Left ventricle myocardium inferior (tissue), 1 donor: ENCODE measurements around the gene DDX25. TPM values are rescaled to one million over a fixed set of nuclear protein-coding genes. Genes with fewer than 3 reads are reported as not detected.
"Not testable (repeated sequence)": the region's sequence is repeated elsewhere in the genome, so short reads cannot be mapped to it uniquely, and the experiment has no call there.

Experiments used
- DNase-seq: peaks from one replicate; pipeline ENCODE4 v3.0.0-alpha.2; 2020
- H3K27ac ChIP-seq: fragments of 200-600 bp; replicated peaks from 2 replicates; pipeline ENCODE4 v1.8.0; 2021
- H3K27me3 ChIP-seq: fragments of 200-600 bp; 2 replicates; pipeline ENCODE4 v1.8.0; 2021; ENCODE audit warnings: low read depth
- H3K36me3 ChIP-seq: fragments of 200-600 bp; 2 replicates; pipeline ENCODE4 v1.8.0; 2021
- H3K4me1 ChIP-seq: fragments of 200-600 bp; 2 replicates; pipeline ENCODE4 v1.8.0; 2021
- H3K4me3 ChIP-seq: fragments of 200-600 bp; 2 replicates; pipeline ENCODE4 v1.8.0; 2021; ENCODE audit warnings: mild to moderate bottlenecking, moderate library complexity
- H3K9me3 ChIP-seq: fragments of 200-600 bp; replicated peaks from 2 replicates; pipeline ENCODE4 v1.8.0; 2021
- intact Hi-C: fragments of 100-400 bp; cut with micrococcal nuclease; formaldehyde crosslinking; loops from one replicate; pipeline ENCODE4 v1.11.0; 2022
- long read RNA-seq: library from polyadenylated mRNA; unstranded; transcript quantifications from one replicate; pipeline ENCODE4 v2.0.0, GENCODE V29; 2021
- total RNA-seq: library from RNA; stranded (reverse); fragmentation: NEBNext Ultra II Directional; extraction: Animal tissue kit (Norgen Biotek cat#: 25700); gene quantifications from one replicate; pipeline ENCODE4 v1.2.1, GENCODE V29; 2021
- TF ChIP-seq, protein P1 (sequence below): fragments of 200-600 bp; IDR thresholded peaks from 2 replicates; pipeline ENCODE4 v1.8.0; 2021; ENCODE audit warnings: antibody characterized with exemption, mild to moderate bottlenecking, borderline replicate concordance
- donor health status: DM: no; HTN: yes; CAD: no; lungs with severe emphysema.

The DDX25 gene
- total RNA-seq: 0.14 TPM
- long read RNA-seq: 0 reads

DNA sequence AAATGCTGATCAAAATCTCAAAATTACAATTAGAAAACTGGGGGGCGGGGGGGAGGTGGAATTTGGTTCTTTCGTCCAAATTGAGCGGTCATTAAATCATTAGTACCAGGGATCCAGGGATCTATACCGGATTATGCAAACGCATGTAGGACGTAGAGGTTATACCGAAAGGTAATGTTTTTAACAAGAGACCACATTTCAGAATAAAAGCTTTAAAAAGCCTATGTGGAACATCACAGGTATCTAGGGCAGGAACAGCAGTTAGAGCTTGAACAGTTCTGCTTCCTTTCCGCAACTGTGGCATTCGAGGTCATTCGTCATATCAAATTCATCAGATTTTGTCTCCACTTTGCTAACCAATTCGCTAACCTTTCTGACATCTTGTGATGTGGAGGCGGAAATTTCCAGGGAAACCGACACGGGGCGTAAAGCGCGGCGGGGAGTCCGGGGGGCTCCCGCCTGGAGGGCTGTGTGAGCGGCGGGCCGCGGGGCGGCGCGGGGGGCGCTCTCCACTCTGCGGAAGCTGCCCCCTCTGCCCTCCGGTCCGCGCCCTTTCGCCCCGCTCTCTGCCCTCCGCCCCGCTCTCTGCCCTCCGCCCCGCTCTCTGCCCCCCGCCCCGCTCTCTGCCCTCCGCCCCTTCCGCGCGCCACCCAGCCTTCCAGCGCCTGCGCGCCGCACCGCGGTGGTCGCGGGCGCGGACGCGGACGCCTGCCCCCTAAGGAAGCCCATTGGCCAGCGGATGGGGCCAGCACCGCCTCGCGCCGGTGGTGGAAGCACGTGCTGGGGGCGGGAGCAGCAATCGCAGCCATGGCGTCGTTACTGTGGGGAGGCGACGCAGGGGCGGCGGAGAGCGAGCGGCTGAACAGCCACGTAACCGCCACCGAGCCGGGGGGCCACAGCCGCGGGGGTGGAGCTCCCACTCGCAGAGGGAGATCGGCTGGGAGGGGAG is at the start of gene DDX25:
Gene DDX25, plus strand, starts transcription at position 798 of the 949 bp plus-strand sequence. Its CDS starts 10 bp downstream, at position 808.
- H3K27ac ChIP-seq: no peak within 1 kb of the TSS
- no peaks in the 10 kb centered on the region for H3K9me3 ChIP-seq
- intact Hi-C loops: no loop called here
- peaks cover 27% of the 10 kb centered on the region for H3K4me1 ChIP-seq
- peaks cover 15% of the 10 kb centered on the region for H3K36me3 ChIP-seq
- no peak for DNase-seq
- peak within 1 kb of the TSS; percentile 77 for H3K4me3 ChIP-seq
- TF ChIP-seq, protein P1, sequence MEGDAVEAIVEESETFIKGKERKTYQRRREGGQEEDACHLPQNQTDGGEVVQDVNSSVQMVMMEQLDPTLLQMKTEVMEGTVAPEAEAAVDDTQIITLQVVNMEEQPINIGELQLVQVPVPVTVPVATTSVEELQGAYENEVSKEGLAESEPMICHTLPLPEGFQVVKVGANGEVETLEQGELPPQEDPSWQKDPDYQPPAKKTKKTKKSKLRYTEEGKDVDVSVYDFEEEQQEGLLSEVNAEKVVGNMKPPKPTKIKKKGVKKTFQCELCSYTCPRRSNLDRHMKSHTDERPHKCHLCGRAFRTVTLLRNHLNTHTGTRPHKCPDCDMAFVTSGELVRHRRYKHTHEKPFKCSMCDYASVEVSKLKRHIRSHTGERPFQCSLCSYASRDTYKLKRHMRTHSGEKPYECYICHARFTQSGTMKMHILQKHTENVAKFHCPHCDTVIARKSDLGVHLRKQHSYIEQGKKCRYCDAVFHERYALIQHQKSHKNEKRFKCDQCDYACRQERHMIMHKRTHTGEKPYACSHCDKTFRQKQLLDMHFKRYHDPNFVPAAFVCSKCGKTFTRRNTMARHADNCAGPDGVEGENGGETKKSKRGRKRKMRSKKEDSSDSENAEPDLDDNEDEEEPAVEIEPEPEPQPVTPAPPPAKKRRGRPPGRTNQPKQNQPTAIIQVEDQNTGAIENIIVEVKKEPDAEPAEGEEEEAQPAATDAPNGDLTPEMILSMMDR: no peak
- H3K27me3 ChIP-seq: peaks cover 44% of the 10 kb centered on the region

DNA sequence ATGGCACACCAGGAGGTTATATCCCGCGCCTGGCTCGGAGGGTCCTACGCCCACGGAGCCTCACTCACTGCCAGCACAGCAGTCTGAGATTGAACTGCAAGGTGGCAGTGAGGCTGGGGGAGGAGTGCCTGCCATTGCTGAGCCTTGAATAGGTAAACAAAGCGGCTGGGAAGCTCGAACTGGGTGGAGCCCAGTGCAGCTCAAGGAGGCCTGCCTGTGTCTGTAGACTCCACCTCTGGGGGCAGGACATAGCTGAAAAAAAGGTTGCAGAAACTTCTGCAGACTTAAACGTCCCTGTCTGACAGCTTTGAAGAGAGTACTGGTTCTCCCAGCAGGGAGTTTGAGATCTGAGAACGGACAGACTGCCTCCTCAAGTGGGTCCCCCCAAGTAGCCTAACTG is 46.6 kb upstream of the DDX25 start:
- intact Hi-C loops, H3K4me1 ChIP-seq, H3K4me3 ChIP-seq, DNase-seq, H3K27ac ChIP-seq, H3K27me3 ChIP-seq, H3K36me3 ChIP-seq: not testable (repeated sequence)
- H3K9me3 ChIP-seq: peaks cover 14% of the 10 kb centered on the region

DNA sequence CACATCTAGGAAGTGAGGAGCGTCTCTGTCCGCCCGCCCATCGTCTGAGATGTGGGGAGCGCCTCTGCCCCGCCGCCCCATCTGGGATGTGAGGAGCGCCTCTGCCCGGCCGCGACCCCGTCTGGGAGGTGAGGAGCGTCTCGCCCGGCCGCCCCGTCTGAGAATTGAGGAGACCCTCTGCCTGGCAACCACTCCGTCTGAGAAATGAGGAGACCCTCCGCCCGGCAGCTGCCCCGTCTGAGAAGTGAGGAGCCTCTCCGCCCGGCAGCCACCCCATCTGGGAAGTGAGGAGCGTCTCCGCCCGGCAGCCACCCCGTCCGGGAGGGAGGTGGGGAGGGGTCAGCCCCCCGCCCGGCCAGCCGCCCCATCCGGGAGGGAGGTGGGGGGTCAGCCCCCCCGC is 41.5 kb upstream of the DDX25 start:
- H3K36me3 ChIP-seq, H3K4me1 ChIP-seq, intact Hi-C loops, H3K4me3 ChIP-seq, H3K27ac ChIP-seq, H3K27me3 ChIP-seq, DNase-seq: not testable (repeated sequence)
- H3K9me3 ChIP-seq: peaks cover 14% of the 10 kb centered on the region

DNA sequence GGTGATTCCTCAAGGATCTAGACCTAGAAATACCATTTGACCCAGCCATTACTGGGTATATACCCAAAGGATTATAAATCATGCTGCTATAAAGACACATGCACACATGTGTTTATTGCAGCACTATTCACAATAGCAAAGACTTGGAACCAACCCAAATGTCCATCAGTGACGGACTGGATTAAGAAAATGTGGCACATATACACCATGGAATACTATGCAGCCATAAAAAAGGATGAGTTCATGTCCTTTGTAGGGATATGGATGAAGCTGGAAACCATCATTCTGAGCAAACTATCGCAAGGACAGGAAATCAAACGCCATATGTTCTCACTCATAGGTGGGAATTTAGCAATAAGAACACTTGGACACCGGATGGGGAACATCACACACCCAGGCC is 39.0 kb upstream of the DDX25 start:
- H3K9me3 ChIP-seq, H3K36me3 ChIP-seq, H3K4me1 ChIP-seq, intact Hi-C loops, H3K4me3 ChIP-seq, H3K27me3 ChIP-seq, H3K27ac ChIP-seq, DNase-seq: not testable (repeated sequence)

DNA sequence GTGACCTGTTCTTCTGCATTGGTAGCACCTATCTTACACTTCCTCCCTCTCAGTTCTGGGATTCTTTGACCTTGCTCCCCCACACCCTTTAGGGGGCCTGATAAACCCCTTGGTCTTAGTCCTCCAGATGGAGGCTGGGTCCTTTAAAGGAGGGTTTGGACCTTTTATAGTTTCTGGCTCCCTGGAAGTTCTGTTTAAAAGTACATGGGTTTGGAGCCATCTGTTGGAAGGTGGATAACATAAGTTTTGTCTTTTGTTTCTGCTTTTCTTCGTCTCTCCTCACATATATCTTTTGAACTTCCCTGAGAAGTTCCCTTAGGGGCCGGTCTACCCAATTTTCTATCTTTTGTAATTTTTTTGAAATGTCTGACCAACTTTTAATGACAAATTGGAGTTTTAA is 34.8 kb upstream of the DDX25 start:
- no peak for DNase-seq
- Histone ChIP-seq H3K27me3 (no peaks in the 10 kb centered on the region), H3K9me3 (no peaks in the 10 kb centered on the region), H3K4me3 (no peak overlapping the region), H3K27ac (no peak overlapping the region), H3K4me1 (no peaks in the 10 kb centered on the region), H3K36me3 (no peaks in the 10 kb centered on the region)
- intact Hi-C loops: no loop called here
- TF ChIP-seq, protein P1: no peak

DNA sequence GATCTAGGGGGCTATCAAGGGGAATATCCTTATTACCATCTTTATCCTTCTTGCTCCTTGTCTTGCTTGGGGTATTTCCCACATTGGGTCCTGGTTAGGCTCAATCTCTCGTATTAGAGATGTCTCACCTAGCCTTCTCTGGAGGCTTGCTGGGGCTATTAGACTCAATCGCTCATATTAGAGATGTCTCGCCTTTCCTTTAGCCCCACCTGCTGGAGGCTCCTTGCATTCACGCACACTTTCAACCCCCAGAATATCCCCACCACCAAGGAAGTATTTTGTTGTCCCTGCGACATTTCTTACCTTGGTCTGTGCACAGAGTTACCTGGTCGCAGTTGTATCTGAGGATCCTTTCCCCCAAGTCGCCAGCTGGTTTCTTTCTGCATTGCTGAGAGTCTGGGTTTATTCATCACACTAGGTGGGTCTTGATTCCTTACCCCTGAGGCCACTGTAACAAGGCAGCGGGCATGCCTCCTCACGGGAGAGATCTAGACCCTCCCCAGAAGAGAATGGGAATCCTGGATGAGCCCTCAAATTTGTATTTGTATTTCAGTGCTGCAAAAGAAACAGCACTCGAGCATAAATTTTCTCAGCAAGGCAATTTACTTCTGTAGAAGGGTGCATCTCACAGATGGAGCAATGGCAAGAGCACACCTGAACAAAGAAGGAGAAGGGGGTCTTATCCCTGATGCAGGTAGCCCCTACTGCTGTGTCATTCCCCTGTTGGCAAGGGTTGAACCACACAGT is 32.7 kb upstream of the DDX25 start:
- H3K4me3 ChIP-seq: no peak overlapping the region

More for the DNA sequence above, 32.7 kb upstream of the DDX25 start:
- TF ChIP-seq, protein P1: peak; percentile 56
- no peaks in the 10 kb centered on the region for H3K27me3 ChIP-seq
- H3K36me3 ChIP-seq: no peaks in the 10 kb centered on the region
- no peak for DNase-seq
- no peak overlapping the region for H3K27ac ChIP-seq
- no peaks in the 10 kb centered on the region for H3K9me3 ChIP-seq
- no peaks in the 10 kb centered on the region for H3K4me1 ChIP-seq
- intact Hi-C loops: no loop called here
